Globus pallidus (tissue), 1 donor: ENCODE measurements around the gene TUT4.

Experiments
- DNase-seq: peaks from one replicate; pipeline ENCODE4 v3.0.0-alpha.2; 2015; ENCODE audit warnings: low spot score

TUT4 gene

DNA sequence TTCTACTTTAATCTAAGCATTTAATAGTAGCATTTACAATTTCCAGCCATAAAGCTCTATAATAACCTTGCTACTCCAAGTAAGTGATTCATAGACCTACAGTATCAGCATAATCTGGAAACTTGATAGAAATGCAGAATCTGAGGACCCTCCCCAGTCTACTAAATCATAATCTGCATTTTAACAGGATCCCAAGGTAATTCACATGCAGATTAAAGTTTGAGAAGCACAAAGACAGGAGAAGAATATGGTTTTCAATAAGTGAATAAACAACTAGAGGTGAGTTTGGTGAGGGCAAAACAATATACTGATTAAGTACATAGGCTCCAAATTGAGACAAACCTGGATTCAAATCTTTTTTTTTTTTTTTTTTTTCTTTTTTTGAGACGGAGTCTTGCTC, 91.1 kb downstream of the TUT4 start:
- no peak for DNase-seq

DNA sequence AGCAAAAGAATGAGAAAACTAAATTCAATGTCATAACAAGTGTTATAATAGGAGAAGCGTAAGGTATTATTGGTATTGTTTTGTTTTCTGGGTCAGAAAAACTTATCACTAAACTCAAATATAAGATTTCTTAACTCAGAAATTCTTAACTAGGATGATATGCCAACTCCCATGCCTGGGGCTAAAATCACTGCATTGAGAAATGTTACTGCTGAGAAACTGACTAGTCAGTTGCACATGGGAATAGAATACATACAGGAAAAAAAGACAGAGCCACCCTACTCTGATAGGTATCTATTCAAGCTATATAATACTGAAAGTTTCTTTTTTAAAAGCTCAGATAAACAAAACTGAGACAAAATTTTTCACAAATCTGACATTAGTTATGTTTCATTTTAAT, 92.2 kb downstream of the TUT4 start:
- DNase-seq: no peak

DNA sequence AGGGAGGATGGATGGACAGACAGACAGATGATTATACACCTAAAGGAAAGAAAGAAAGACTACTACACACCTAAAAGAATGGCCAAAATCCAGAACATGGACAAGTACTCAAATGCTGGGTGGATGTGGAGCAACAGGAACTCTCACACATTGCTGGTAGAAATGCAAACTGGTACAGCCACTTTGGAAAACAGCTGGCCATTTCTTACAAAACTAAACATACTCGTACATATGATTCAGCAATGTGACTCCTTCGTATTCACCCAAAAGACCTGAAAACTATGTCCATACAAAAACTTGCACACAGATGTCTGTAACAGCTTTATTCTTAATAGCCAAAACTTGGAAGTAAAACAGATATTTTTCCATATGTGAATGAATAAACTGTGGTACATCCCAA, 97.2 kb downstream of the TUT4 start:
- no peak for DNase-seq

DNA sequence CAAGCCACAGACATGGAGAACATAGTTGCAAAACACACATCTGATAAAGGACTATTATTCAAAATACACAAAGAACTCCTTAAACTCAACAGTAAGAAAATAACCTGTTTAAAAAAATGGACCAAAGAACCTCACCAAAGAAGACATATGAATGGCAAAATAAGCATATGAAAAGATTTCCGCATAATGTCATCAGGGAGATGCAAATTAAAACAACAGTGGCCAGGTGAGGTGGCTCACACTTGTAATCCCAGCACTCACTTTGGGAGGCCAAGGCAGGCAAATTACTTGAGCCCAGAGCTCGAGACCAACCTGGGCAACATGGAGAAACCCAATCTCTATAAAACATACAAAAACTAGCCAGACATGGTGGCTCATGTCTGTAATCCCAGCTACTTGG, 98.1 kb downstream of the TUT4 start:
- no peak for DNase-seq

DNA sequence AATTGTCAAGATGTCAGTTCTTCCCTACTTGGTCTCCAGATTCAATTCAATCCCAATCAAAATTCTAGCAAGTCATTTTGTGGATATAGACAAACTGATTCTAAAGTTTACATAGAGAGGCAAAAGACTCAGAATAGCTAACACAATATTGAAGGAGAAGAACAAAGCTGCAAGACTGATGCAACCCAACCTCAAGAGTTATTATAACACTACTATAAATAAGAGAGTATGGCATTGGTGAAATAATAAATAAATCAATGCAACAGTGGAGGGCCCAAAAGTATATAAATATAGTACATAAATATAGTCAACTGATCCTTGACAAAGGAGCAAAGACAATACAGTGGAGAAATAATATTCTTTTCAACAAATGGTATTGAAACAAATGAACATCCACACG, 98.8 kb downstream of the TUT4 start:
- DNase-seq: no peak

DNA sequence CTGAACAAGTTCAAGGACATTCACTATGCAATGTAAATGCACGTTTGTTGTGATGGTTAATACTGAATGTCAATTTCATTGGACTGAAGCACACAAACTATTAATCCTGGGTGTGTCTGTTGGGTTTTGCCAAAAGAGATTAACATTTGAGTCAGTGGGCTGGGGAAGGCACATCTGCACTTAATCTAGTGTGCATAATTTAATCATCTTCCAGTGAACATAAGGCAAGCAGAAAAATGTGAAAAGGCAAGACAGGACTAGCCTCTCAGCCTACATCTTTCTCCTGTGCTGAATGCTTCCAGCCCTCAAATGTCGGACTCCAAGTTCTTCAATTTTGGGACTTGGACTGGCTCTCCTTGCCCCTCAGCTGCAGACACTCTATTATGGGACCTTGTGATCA, 108.4 kb downstream of the TUT4 start:
- DNase-seq: no peak

DNA sequence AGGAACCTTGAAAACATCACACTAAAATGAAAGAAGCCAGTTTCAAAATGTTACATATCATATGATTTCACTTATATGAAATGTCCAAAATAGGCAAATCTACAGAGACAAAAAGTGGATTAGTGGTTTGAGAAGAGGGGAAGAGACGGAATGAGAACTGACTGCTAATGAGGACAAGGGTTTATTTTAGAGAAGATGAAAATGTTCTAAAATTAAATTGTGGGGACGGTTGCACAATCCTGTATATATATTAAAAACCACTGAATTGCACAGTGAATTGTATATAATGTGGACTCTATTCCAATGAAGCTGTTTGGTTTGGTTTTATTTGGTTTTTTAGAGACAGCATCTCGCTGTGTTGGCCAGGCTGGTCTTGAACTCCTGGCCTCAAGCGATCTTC, 112.9 kb downstream of the TUT4 start:
- DNase-seq: no peak

DNA sequence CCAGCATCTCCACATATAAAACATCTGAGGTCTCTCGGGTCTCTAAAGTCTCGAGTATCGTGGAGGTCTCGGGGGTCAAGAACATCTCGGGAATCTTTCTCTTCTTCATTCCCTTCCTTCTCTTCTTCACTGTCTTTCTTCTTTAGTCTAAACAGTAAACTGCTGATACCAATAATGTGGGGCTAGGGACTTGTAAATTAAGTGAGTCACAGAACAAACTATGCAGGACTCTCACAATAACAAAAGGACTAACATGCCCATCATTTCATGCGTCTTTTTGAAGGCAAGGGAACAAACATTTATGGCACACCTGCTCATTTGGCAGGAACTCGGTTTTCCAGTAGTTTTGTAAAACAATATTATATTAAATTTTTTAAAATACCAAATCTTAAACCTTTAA, 116.1 kb downstream of the TUT4 start:
- DNase-seq: no peak

DNA sequence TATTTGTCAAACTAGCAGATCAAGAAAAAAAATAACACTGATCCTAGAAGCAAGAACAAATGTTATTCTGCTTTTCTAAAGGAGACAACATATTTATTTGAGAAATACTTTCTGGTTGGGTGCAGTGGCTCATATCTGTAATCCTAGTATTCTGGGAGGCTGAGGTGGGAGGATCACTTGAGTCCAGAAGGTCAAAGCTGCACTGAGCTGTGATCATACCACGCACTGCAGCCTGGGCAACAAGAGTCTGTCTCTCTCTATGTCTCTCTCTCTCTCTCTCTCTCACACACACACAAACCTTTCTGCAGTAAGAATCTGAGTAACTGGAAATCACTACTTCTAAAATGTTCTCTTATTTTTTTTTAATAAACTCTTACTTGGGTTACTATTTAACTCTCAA, 117.2 kb downstream of the TUT4 start:
- no peak for DNase-seq

DNA sequence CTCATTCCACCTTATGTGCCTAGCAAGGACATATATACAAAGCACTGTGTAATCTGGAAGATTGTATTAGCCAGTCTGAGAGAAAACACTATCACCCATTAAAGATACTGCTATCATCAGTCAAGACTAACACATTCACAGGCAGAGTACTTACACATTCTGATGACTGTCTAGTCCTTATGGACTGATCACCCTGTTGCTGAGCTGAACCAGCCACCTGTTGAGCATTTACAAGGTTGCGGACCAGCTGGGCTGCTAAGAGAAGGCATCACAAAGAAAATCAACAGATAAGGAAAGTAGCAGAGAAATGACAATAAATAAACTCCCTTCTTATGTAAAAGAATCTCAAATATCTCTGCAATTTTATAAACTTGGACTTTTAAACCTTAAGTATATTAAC, 117.7 kb downstream of the TUT4 start:
- no peak for DNase-seq

DNA sequence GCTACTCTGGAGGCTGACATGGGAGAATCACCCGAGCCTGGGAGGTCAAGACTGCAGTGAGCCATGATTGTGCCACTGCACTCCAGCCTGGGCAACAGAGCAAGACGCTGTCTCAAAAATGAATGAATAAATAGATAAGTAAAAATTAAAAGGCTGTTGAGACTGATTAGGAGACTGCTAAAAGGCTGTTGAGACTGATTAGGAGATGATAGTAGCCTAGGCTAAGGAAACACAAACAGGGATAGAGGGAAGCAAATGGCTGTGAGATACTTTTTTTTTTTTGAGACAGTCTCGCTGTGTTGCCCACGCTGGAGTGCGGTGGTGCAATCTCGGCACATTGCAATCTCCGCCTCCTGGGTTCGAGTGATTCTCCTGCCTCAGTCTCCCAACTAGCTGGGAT, 120.1 kb downstream of the TUT4 start:
- no peak for DNase-seq

DNA sequence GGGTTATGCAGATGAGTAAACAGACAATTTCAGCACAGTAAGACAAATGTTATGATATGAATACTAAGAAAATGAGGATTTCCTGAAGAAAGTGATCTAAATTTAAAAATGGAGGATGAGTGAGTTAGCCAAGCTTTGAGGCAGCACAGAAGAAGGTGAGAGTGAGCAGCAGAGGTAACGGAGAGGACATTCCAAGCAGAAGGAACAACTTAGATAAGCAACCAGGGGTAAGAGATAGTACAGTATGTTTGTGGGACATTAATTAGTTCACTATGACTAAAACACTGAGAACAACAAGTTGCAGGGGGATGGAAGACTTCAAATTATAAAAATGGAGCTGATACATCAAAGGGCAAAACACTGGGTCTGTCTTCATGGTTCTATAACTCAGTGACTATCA, 125.7 kb downstream of the TUT4 start:
- DNase-seq: no peak

DNA sequence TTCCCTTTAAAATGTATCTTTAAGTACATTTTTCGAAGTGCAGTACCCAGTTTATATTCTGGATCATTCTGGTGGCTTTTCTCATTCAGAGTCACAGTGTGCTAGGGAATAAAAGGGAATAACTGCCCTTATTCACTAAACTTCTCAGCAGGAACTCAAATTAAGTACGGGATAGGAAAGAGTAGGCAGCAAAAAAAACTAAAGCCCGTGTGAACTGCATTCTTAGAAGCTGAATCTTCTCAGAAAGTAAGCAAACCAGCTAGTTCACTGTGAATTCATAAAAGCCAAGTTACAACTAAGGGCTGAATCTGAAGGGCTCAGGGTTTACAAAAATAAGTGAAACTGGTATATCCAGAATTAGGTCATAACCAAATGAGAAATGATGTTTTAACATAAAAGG, 126.5 kb downstream of the TUT4 start:
- no peak for DNase-seq

DNA sequence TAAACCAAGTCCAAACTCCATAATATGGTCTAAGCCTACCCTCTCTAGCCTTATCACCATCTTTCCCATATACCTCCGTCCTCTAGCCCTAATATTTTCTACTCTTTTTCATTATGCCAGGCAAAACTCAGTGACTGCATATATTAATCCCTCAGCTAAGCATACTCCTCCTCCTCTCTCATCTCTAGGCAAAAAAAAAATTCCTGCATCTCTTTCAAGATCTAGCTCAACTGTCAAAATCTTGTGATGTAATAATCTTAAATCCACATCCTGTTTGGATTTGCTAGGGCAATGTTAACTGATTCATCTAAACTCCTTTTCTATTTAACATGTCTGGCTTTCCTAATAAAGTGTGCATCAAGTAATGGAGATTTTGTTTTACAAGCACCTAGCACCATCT, 128.1 kb downstream of the TUT4 start:
- DNase-seq: no peak

DNA sequence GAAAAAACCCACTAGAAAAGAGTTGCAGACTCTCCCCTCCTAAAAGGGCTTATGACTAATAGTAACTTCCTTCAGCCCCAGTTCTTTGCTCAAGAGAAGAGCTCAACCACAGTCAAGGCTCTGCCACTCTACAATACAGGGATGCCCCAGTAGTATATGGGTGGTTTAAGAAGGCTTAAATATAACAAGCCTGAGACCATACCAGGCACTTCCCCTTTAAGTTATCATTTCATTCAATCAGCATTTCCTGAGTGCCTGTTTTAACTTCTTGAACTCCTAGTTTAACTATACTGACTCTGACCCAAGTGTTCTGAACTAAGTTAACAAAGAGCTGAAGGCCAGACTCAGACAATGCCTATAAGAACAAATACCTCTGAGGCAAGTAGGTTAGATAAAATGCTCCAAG, 128.7 kb downstream of the TUT4 start:
- no peak for DNase-seq

DNA sequence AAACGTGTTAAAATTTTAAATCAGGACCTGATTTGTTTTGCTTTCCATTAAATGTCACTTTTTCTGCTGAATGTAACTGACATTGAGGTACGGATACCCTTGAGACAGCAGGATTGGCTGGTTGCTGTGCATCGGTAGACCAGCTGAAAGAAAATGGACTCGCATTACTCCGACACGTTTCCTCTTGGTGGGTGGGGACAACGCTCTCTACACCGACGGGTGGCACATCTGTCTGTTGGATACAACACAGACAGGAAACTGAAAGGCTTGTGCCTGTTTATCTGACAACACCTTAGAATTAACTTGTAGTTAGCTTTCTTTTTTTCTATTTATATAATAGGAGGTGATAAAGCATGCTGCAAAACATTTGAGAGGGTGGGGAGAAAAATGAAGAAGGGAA, 129.1 kb downstream of the TUT4 start:
- DNase-seq: no peak

DNA sequence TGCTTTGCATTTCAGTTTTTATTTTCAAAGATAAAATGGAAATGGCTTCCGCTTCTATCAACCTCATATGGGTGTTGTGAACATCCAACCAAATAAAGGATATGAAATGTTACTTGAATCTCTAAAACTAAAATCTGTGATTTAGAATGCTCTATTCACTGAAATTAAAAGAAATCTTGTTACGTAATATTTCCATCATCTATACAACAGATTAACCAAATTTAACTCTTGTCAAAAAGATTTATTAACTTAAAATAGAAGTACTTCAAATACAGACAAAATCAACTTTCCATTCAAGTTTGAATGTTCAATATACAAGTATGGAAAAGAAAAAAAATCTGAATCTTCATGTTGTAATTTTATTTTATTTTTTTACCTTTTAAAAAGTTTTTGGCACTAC, 129.8 kb downstream of the TUT4 start:
- DNase-seq: no peak

DNA sequence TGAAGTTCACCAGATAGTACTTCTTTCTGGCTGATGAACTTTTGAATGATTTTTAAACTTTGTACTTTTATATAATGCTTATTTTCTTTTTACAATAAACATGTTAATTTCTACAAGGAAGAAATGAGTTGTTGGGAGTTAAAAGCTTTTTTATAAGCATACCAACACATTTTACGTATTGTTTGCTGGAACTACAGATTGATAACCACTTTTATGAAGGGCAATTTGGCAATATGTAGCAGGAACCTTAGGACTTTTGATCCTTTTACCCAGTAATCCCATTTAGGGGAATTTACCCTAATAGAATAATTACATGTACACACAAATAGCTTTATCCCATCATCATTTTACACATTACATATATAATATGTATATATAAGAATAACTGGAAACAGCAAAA, 132.2 kb downstream of the TUT4 start:
- DNase-seq: no peak

DNA sequence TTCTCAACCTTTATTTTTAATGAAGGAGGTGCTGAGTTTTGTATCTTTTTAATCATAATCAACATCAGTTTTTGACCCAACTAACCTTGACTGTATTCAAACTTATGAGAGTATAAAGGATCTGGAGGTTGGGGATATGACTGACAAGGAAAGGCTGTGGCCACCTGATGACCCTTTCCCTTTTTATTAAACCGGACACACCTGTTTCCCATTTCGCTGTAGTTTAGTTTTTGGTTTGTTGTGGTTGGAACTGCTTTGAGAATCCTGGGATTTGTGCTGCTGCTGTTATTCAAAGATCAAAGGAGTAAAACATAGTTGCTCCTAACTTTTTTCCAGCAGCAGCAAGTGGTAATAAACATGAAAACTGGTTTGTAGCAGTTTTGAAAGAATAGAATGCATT, 136.1 kb downstream of the TUT4 start:
- DNase-seq: no peak

DNA sequence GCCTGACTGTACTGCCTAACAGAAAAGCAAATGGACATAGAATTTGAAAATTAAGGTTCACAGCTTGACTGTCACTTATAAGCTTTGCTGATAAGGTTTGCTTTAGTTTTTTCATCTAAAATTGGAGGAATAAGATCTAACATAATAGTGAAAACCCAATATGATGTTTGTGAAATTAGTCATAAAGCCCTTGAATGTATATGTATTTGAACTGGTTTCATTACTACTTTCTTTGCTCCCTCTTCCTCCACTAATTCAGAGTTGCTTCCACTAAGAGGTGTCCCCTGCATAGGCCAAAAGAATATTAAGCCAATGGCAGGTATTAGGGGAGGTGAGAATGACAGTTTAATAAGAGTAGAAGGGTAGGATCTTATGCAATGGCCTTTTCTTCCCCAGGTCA, 137.9 kb downstream of the TUT4 start:
- DNase-seq: no peak

DNA sequence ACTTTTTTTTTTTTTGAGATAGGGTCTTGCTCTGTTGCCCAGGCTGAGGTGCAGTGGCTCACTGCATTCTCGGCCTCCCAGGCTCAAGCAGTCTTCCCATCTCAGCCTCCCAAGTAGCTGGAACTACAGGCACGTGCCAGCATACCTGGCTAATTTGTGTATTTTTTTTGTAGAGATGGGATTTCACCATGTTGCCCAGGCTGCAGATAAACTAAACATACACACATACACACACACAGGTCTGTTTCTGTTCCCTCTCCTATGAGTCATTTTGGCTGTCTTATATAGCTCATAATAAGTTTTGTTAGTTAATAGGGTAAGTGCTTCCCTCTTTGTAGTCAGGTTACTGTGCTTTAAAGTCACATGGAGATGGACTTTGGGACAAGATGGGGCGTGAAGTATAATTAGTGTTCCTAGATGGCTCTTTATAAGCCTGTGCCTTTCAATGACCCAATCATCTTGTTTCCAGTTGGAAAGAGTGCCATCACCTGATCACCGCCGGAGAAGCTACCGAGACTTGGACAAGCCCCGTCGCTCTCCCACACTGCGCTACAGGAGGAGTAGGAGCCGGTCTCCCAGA, 139.4 kb downstream of the TUT4 start:
- no peak for DNase-seq

DNA sequence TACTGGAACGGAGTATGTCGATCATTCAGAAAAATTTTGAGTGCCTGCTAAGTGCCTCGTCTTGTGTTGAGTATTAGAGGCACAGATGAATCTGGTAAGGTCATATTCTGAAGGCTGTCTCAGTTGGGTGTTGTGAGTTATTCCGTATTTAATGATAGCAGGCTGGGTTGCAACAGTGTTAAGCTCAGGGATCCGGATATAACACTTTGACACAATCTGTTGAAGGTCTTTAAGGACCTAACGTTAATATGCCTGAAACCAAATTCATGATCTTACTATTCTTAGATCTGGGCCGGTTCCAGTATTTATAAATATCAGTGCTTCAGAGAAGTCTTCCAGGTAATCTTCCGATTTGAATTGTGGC, 147.9 kb downstream of the TUT4 start:
- DNase-seq: no peak

DNA sequence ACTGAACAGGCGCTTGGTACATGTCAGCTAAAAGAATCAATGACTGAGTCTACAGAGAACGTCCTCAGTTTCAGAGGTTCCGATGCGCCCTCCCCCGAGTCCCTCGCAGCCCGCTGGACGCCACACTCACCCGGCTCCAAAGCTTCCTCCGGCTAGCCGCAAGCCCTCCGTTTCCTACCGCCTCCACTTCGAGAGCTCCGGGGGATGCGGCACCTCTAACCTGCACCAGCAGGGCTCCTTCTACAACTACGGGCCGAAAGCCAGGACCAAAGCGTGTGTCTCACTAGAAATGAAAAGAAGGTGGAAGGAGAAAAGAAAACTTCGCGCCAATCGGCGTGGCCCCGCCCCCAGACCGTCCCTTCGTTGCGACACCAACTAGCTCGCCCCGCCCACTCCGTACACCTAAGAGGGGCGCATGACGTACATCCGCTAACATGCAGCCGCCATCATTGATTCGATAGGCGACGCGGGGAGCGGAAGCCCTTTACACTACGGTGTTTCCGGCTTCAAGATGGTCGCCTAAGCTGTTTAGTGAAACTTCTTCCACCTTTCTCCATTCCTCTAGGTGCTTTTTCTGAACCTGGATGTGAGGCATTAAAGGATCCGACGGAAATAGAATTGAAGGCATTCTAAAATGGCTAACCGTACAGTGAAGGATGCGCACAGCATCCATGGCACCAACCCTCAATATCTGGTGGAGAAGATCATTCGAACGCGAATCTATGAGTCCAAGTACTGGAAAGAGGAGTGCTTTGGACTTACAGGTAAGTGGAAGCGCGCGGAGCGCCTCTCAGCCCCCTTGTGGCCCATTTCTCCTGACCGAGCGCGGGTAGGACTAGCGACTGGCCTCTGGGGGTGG, 148.5 kb downstream of the TUT4 start, which contains the start of the genes ORC1 and PRPF38A:
ORC1 (minus strand) TSS at position 308 of the 859 bp plus-strand sequence. CDS start 2,200 bp downstream, outside the sequence.
PRPF38A (plus strand) TSS at position 487 of the 859 bp plus-strand sequence; CDS start at position 635, 148 bp downstream.
- peak; percentile 97 for DNase-seq

DNA sequence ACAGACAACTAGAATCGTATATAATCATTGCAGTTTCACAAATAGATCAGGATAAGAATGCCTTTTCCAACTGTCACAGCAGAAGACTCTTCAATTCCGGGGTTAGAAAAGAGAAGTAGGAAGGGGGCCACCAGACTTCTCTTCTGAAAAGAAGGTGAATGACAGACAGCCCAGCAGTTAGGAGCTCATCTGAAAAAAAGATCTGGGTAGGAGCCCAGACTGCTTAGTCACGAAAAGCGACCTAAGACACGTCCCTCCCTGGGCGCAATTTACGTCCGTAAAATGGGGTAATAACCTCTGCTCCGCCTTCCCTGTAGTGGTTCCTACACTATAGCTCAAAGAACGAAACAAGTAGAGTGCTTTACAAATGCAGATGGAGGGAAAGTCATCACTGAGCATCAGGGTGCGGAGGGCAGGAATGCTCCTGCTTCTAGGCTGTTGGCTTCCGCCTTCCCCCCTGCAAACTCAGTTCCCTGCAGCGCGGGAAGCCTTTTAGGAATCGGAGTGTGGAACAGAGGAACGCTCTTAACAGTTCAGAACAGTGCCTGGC, 149.3 kb downstream of the TUT4 start:
- no peak for DNase-seq
